ENCODE data around the gene FBXO31.

GRCh38 chr16:87308826-87309225 is 74.8 kb downstream of the FBXO31 start:
- TF ChIP-seq, protein P1, sequence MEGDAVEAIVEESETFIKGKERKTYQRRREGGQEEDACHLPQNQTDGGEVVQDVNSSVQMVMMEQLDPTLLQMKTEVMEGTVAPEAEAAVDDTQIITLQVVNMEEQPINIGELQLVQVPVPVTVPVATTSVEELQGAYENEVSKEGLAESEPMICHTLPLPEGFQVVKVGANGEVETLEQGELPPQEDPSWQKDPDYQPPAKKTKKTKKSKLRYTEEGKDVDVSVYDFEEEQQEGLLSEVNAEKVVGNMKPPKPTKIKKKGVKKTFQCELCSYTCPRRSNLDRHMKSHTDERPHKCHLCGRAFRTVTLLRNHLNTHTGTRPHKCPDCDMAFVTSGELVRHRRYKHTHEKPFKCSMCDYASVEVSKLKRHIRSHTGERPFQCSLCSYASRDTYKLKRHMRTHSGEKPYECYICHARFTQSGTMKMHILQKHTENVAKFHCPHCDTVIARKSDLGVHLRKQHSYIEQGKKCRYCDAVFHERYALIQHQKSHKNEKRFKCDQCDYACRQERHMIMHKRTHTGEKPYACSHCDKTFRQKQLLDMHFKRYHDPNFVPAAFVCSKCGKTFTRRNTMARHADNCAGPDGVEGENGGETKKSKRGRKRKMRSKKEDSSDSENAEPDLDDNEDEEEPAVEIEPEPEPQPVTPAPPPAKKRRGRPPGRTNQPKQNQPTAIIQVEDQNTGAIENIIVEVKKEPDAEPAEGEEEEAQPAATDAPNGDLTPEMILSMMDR (IDR thresholded peaks at IDR 0.05) = no peak
- TF ChIP-seq EP300 (IDR thresholded peaks at IDR 0.05) (no peak), POLR2A (IDR thresholded peaks at IDR 0.05) (no peak)
